K562 (cell line): ENCODE data around the gene ZNF324B.

Source experiments
- CEBPB ChIP-seq: fragments of 450-650 bp; IDR thresholded peaks from 2 replicates; pipeline ENCODE4 v1.6.1; 2016; ENCODE audit warnings: missing genetic modification characterization, missing compliant biosample characterization
- CHCHD3 ChIP-seq: fragments of 250-450 bp; sonication (Bioruptor Pico); IDR thresholded peaks from 2 replicates; pipeline ENCODE4 v2.1.2; 2022; ENCODE audit warnings: mild to moderate bottlenecking
- HCFC1 ChIP-seq: IDR thresholded peaks from 2 replicates; pipeline ENCODE4 v1.6.1; 2012; ENCODE audit warnings: low read depth, low read length, improper control_type of control experiment
- HNRNPUL1 ChIP-seq: fragments of 200-400 bp; formaldehyde crosslinking; IDR thresholded peaks from 2 replicates; pipeline ENCODE4 v1.6.1; 2017; ENCODE audit warnings: low read length
- ZNF274 ChIP-seq: IDR thresholded peaks from 2 replicates; pipeline ENCODE4 v1.6.1; 2011; ENCODE audit warnings: low read depth, mild to moderate bottlenecking, low read length, moderate library complexity, borderline replicate concordance
- ZNF384 ChIP-seq: IDR thresholded peaks from 2 replicates; pipeline ENCODE4 v1.6.1; 2012; ENCODE audit warnings: low read depth, low read length, improper control_type of control experiment
- TF ChIP-seq, protein P1 (sequence below), 3 experiments: IDR thresholded peaks in 2 of 3; conservative IDR thresholded peaks in 1 of 3; 2 replicates each; pipeline ENCODE4 v1.5.1; 2011 to 2012; ENCODE audit warnings: low read length in 3 of 3, mild to moderate bottlenecking in 3 of 3, control low read depth in 2 of 3, improper control_type of control experiment in 1 of 3, inconsistent platforms in 1 of 3, low read depth in 1 of 3, mixed read lengths in 1 of 3, moderate library complexity in 1 of 3; ENCODE audit not compliant: insufficient read depth in 2 of 3
- TF ChIP-seq, protein P2 (sequence below): sonication (generic); formaldehyde crosslinking; IDR thresholded peaks from 2 replicates; pipeline ENCODE4 v1.8.0; 2023; ENCODE audit warnings: missing genetic modification reagents, mild to moderate bottlenecking, borderline replicate concordance
- TF ChIP-seq, protein P3 (sequence below): sonication (generic); formaldehyde crosslinking; IDR thresholded peaks from 2 replicates; pipeline ENCODE4 v1.9.0; 2022; ENCODE audit warnings: mild to moderate bottlenecking, missing genetic modification reagents

DNA sequence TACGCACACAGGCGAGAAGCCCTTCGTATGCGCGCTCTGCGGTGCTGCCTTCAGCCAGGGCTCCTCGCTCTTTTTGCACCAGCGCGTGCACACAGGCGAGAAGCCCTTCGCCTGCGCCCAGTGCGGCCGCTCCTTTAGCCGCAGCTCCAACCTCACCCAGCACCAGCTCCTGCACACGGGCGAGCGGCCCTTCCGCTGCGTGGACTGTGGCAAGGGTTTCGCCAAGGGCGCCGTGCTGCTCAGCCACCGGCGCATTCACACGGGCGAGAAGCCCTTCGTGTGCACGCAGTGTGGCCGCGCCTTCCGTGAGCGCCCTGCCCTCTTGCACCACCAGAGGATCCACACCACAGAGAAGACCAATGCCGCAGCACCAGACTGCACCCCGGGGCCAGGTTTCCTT, 4.7 kb downstream of the ZNF324B start:
- TF ChIP-seq, protein P1, sequence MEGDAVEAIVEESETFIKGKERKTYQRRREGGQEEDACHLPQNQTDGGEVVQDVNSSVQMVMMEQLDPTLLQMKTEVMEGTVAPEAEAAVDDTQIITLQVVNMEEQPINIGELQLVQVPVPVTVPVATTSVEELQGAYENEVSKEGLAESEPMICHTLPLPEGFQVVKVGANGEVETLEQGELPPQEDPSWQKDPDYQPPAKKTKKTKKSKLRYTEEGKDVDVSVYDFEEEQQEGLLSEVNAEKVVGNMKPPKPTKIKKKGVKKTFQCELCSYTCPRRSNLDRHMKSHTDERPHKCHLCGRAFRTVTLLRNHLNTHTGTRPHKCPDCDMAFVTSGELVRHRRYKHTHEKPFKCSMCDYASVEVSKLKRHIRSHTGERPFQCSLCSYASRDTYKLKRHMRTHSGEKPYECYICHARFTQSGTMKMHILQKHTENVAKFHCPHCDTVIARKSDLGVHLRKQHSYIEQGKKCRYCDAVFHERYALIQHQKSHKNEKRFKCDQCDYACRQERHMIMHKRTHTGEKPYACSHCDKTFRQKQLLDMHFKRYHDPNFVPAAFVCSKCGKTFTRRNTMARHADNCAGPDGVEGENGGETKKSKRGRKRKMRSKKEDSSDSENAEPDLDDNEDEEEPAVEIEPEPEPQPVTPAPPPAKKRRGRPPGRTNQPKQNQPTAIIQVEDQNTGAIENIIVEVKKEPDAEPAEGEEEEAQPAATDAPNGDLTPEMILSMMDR (IDR thresholded peaks at IDR 0.05 in 2 of 3, conservative IDR thresholded peaks at IDR 0.05 in 1 of 3; ENCODE audit: insufficient read depth in 2 of 3, low read depth in 1 of 3, low read length in 3 of 3): no peak
- TF ChIP-seq CHCHD3 (no peak), ZNF384 (no peak), ZNF274 (no peak), HCFC1 (no peak), HNRNPUL1 (no peak), CEBPB (tag) (no peak)
- TF ChIP-seq, protein P2, sequence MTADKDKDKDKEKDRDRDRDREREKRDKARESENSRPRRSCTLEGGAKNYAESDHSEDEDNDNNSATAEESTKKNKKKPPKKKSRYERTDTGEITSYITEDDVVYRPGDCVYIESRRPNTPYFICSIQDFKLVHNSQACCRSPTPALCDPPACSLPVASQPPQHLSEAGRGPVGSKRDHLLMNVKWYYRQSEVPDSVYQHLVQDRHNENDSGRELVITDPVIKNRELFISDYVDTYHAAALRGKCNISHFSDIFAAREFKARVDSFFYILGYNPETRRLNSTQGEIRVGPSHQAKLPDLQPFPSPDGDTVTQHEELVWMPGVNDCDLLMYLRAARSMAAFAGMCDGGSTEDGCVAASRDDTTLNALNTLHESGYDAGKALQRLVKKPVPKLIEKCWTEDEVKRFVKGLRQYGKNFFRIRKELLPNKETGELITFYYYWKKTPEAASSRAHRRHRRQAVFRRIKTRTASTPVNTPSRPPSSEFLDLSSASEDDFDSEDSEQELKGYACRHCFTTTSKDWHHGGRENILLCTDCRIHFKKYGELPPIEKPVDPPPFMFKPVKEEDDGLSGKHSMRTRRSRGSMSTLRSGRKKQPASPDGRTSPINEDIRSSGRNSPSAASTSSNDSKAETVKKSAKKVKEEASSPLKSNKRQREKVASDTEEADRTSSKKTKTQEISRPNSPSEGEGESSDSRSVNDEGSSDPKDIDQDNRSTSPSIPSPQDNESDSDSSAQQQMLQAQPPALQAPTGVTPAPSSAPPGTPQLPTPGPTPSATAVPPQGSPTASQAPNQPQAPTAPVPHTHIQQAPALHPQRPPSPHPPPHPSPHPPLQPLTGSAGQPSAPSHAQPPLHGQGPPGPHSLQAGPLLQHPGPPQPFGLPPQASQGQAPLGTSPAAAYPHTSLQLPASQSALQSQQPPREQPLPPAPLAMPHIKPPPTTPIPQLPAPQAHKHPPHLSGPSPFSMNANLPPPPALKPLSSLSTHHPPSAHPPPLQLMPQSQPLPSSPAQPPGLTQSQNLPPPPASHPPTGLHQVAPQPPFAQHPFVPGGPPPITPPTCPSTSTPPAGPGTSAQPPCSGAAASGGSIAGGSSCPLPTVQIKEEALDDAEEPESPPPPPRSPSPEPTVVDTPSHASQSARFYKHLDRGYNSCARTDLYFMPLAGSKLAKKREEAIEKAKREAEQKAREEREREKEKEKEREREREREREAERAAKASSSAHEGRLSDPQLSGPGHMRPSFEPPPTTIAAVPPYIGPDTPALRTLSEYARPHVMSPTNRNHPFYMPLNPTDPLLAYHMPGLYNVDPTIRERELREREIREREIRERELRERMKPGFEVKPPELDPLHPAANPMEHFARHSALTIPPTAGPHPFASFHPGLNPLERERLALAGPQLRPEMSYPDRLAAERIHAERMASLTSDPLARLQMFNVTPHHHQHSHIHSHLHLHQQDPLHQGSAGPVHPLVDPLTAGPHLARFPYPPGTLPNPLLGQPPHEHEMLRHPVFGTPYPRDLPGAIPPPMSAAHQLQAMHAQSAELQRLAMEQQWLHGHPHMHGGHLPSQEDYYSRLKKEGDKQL (CRISPR knock-in tag): no peak
- TF ChIP-seq, protein P3, sequence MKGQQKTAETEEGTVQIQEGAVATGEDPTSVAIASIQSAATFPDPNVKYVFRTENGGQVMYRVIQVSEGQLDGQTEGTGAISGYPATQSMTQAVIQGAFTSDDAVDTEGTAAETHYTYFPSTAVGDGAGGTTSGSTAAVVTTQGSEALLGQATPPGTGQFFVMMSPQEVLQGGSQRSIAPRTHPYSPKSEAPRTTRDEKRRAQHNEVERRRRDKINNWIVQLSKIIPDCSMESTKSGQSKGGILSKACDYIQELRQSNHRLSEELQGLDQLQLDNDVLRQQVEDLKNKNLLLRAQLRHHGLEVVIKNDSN (CRISPR knock-in tag): no peak
